B cell (primary cell): ENCODE measurements around the gene LMNTD1.

Source experiments
- EZH2 ChIP-seq: IDR thresholded peaks from 2 replicates; pipeline ENCODE4 v1.6.1; 2012; ENCODE audit warnings: borderline replicate concordance, low read depth, mild to moderate bottlenecking, moderate library complexity, low read length; ENCODE audit not compliant: insufficient read depth, poor library complexity, severe bottlenecking
- TF ChIP-seq, protein P1 (sequence below): fragments of 200-600 bp; IDR thresholded peaks from one replicate; pipeline ENCODE4 v1.8.0; 2022; ENCODE audit warnings: antibody characterized with exemption, mild to moderate bottlenecking

DNA sequence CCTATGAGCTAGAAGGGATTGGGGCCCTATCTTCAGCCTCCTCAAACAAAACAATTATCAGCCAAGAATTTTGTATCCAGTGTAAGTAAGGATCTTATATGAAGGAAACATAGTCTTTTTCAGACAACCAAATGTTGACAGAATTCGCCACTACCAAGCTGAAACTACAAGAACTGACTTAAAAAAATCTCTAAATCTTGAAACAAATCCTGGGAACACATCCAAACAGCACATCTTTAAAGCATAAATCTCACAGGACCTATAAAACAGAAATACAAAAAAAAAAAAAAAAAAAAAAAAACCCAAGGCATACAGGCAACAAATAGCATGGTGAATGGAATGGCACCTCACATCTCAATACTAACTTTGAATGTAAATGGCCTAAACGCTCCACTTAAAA is 41.3 kb upstream of the LMNTD1 start:
- TF ChIP-seq, protein P1, sequence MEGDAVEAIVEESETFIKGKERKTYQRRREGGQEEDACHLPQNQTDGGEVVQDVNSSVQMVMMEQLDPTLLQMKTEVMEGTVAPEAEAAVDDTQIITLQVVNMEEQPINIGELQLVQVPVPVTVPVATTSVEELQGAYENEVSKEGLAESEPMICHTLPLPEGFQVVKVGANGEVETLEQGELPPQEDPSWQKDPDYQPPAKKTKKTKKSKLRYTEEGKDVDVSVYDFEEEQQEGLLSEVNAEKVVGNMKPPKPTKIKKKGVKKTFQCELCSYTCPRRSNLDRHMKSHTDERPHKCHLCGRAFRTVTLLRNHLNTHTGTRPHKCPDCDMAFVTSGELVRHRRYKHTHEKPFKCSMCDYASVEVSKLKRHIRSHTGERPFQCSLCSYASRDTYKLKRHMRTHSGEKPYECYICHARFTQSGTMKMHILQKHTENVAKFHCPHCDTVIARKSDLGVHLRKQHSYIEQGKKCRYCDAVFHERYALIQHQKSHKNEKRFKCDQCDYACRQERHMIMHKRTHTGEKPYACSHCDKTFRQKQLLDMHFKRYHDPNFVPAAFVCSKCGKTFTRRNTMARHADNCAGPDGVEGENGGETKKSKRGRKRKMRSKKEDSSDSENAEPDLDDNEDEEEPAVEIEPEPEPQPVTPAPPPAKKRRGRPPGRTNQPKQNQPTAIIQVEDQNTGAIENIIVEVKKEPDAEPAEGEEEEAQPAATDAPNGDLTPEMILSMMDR: no peak
- TF ChIP-seq EZH2: no peak
